CD4-positive, alpha-beta T cell (primary cell): ENCODE results near the gene RBMS3. TPM values are rescaled to one million over a fixed set of nuclear protein-coding genes. Genes with fewer than 3 reads are reported as not detected.

Experiments used
- ATAC-seq: fragments of 200-7000 bp; cut with Tn5 transposase; one replicate; pipeline ENCODE4 v1.10.0; 2022; ENCODE audit warnings: mild to moderate bottlenecking; ENCODE audit not compliant: poor library complexity
- CTCF ChIA-PET: fragments of 350-600 bp; sonication (Branson Sonifier 250); formaldehyde crosslinking; loops from one replicate; lab custom pipeline; 2021; ENCODE audit warnings: antibody characterized with exemption, inconsistent platforms; lab: Charles Lee
- POLR2A ChIA-PET: fragments of 350-600 bp; sonication (Branson Sonifier 250); formaldehyde crosslinking; loops from one replicate; lab custom pipeline; 2021; ENCODE audit warnings: antibody characterized with exemption, inconsistent platforms; lab: Charles Lee
- DNase-seq, 14 experiments: peaks; one replicate each; pipeline ENCODE4 v3.0.0-alpha.2; 2013 to 2020; ENCODE audit warnings: mixed read lengths in 2 of 14
- H3K27ac ChIP-seq, 2 donors: one replicate each; pipeline versions ENCODE4 v1.5.1 to v1.7.0; 2013; ENCODE audit warnings: low read length in 2 of 2, low read depth in 1 of 2, mild to moderate bottlenecking in 1 of 2
- H3K27me3 ChIP-seq, 2 experiments: 1 replicate in 1 of 2; 2 replicates in 1 of 2; pipeline versions ENCODE4 v1.6.1 to v1.7.0; 2013; ENCODE audit warnings: low read length in 2 of 2, control low read depth in 1 of 2, mild to moderate bottlenecking in 1 of 2, moderate library complexity in 1 of 2; ENCODE audit not compliant: insufficient read depth in 2 of 2, control insufficient read depth in 1 of 2
- H3K36me3 ChIP-seq: one replicate; pipeline ENCODE4 v1.6.1; 2013; ENCODE audit warnings: low read length, control low read depth; ENCODE audit not compliant: insufficient read depth
- H3K4me1 ChIP-seq: one replicate; pipeline ENCODE4 v1.6.1; 2013; ENCODE audit warnings: low read length, control low read depth; ENCODE audit not compliant: insufficient read depth
- H3K4me3 ChIP-seq: one replicate; pipeline ENCODE4 v1.5.1; 2013; ENCODE audit warnings: mild to moderate bottlenecking, low read length, moderate library complexity
- H3K9me3 ChIP-seq, 2 experiments: 1 replicate in 1 of 2; 2 replicates in 1 of 2; pipeline versions ENCODE4 v1.6.1 to v1.7.0; 2013; ENCODE audit warnings: low read length in 2 of 2, mild to moderate bottlenecking in 2 of 2, control low read depth in 1 of 2, moderate library complexity in 1 of 2; ENCODE audit not compliant: control insufficient read depth in 1 of 2, insufficient read depth in 1 of 2
- H3K27ac Mint-ChIP-seq: one replicate; pipeline ENCODE4 v1.8.0; 2020; ENCODE audit warnings: mixed read lengths
- H3K27me3 Mint-ChIP-seq: one replicate; pipeline ENCODE4 v1.8.0; 2021; ENCODE audit warnings: mixed read lengths
- H3K36me3 Mint-ChIP-seq: one replicate; pipeline ENCODE4 v1.8.0; 2021; ENCODE audit warnings: low read depth, mixed read lengths
- H3K4me1 Mint-ChIP-seq: one replicate; pipeline ENCODE4 v1.8.0; 2021; ENCODE audit warnings: low read depth, mixed read lengths
- H3K4me3 Mint-ChIP-seq: one replicate; pipeline ENCODE4 v1.8.0; 2020; ENCODE audit warnings: mild to moderate bottlenecking, mixed read lengths
- H3K9me3 Mint-ChIP-seq: one replicate; pipeline ENCODE4 v1.8.0; 2020; ENCODE audit warnings: mixed read lengths
- CTCF ChIP-seq: fragments of 200-600 bp; IDR thresholded peaks from one replicate; pipeline ENCODE4 v1.8.0; 2022; ENCODE audit warnings: antibody characterized with exemption, mild to moderate bottlenecking
- intact Hi-C, 2 experiments: fragments of 100-400 bp; cut with DNase I in 1 of 2; cut with micrococcal nuclease in 1 of 2; formaldehyde crosslinking; loops; one replicate each; pipeline versions ENCODE4 v1.15.1 to v1.9.0; 2023 to 2025; cut with DNase I, micrococcal nuclease
- total RNA-seq, 174 experiments: library from RNA in 2 of 174; stranded (reverse) in 2 of 174; gene quantifications; one replicate each; pipeline ENCODE4 v1.2.3 and lab custom pipeline; 2021 to 2026

RBMS3 gene
- total RNA-seq, 2 experiments from 2014 or later, result 1.6 to 1.7 TPM

GRCh38 chr3:30002797-30003196 is 721.9 kb downstream of the RBMS3 start:
- Mint-ChIP-seq H3K27ac (no peak overlapping the region), H3K9me3 (no peaks in the 10 kb centered on the region), H3K27me3 (no peaks in the 10 kb centered on the region), H3K4me1 (no peaks in the 10 kb centered on the region), H3K4me3 (no peak overlapping the region), H3K36me3 (no peaks in the 10 kb centered on the region)
- H3K9me3 ChIP-seq, result no peaks in the 10 kb centered on the region
- H3K36me3 ChIP-seq, result no peaks in the 10 kb centered on the region
- ATAC-seq, result no peak
- TF ChIP-seq CTCF, result no peak
- H3K27ac ChIP-seq, result no peak overlapping the region
- no peaks in the 10 kb centered on the region for H3K27me3 ChIP-seq
- ChIA-PET POLR2A (interaction anchor here (0.6 kb wide), 1 partner anchor 1686 kb away, joined by 3 read pairs; no protein-coding TSS in a partner anchor), CTCF (no interaction called here)
- no peaks in the 10 kb centered on the region for H3K4me1 ChIP-seq
- no peak overlapping the region for H3K4me3 ChIP-seq
- intact Hi-C loops, result no loop called here
- DNase-seq, result no peak

- Mint-ChIP-seq H3K27ac (no peak overlapping the region), H3K36me3 (no peaks in the 10 kb centered on the region), H3K4me1 (no peaks in the 10 kb centered on the region), H3K27me3 (no peaks in the 10 kb centered on the region), H3K9me3 (no peaks in the 10 kb centered on the region), H3K4me3 (no peak overlapping the region)
- Histone ChIP-seq H3K4me3 (no peak overlapping the region), H3K9me3 (no peaks in the 10 kb centered on the region), H3K36me3 (no peaks in the 10 kb centered on the region), H3K27me3 (no peaks in the 10 kb centered on the region), H3K4me1 (no peaks in the 10 kb centered on the region), H3K27ac (no peak overlapping the region)
- no peak for ATAC-seq
- POLR2A ChIA-PET, result no interaction called here
- intact Hi-C loops, result no loop called here
- TF ChIP-seq CTCF, result no peak
- no peak for DNase-seq
- CTCF ChIA-PET, result no interaction called here
Measured at GRCh38 chr3:30003741-30004140, 722.9 kb downstream of the RBMS3 start.

GRCh38 chr3:30004481-30004880 is 723.6 kb downstream of the RBMS3 start:
- Histone ChIP-seq H3K4me3 (no peak overlapping the region), H3K4me1 (no peaks in the 10 kb centered on the region), H3K36me3 (no peaks in the 10 kb centered on the region), H3K27ac (no peak overlapping the region), H3K27me3 (no peaks in the 10 kb centered on the region), H3K9me3 (no peaks in the 10 kb centered on the region)
- ChIA-PET CTCF (interaction anchor here (0.7 kb wide), 1 partner anchor 17 kb away, joined by 3 read pairs; no protein-coding TSS in a partner anchor), POLR2A (no interaction called here)
- Mint-ChIP-seq H3K9me3 (no peaks in the 10 kb centered on the region), H3K27me3 (no peaks in the 10 kb centered on the region), H3K36me3 (no peaks in the 10 kb centered on the region), H3K4me3 (no peak overlapping the region), H3K4me1 (no peaks in the 10 kb centered on the region), H3K27ac (no peak overlapping the region)
- intact Hi-C loops, result no loop called here
- no peak for DNase-seq
- TF ChIP-seq CTCF, result no peak
- ATAC-seq, result no peak
